Liver (tissue), 9 donors: ENCODE data around the gene HUS1. TPM values are rescaled to one million over a fixed set of nuclear protein-coding genes. Genes with fewer than 3 reads are reported as not detected.
A peak's percentile ranks its signal among the peaks of the same experiment; 100 is the strongest.

Experiments
- DNase-seq: peaks from one replicate; pipeline ENCODE4 v3.0.0-alpha.2; 2017; ENCODE audit warnings: low spot score
- H3K27ac ChIP-seq, 2 donors: one replicate each; pipeline ENCODE4 v1.7.0; 2013; ENCODE audit warnings: inconsistent platforms in 2 of 2, low read length in 2 of 2, control low read depth in 1 of 2, low read depth in 1 of 2, mild to moderate bottlenecking in 1 of 2
- H3K27me3 ChIP-seq, 4 donors: one replicate each; pipeline versions ENCODE4 v1.6.1 to v1.7.0; 2013; ENCODE audit warnings: low read length in 3 of 4, inconsistent platforms in 1 of 4, mild to moderate bottlenecking in 1 of 4, moderate library complexity in 1 of 4; ENCODE audit not compliant: control insufficient read depth in 4 of 4, insufficient read depth in 4 of 4
- H3K36me3 ChIP-seq, 4 donors: one replicate each; pipeline versions ENCODE4 v1.6.1 to v1.7.0; 2013; ENCODE audit warnings: low read length in 3 of 4, mild to moderate bottlenecking in 3 of 4, low read depth in 1 of 4, moderate library complexity in 1 of 4; ENCODE audit not compliant: control insufficient read depth in 4 of 4, insufficient read depth in 3 of 4
- H3K4me1 ChIP-seq, 4 donors: one replicate each; pipeline versions ENCODE4 v1.6.1 to v1.7.0; 2013; ENCODE audit warnings: low read length in 3 of 4, mild to moderate bottlenecking in 3 of 4, moderate library complexity in 1 of 4; ENCODE audit not compliant: control insufficient read depth in 4 of 4, insufficient read depth in 4 of 4
- H3K4me3 ChIP-seq, 3 donors: one replicate each; pipeline versions ENCODE4 v1.6.1 to v1.7.0; 2013; ENCODE audit warnings: low read length in 3 of 3, control low read depth in 1 of 3, low read depth in 1 of 3, mild to moderate bottlenecking in 1 of 3
- H3K9ac ChIP-seq, 2 donors: one replicate each; pipeline ENCODE4 v1.7.0; 2013; ENCODE audit warnings: low read length in 2 of 2, mild to moderate bottlenecking in 2 of 2, moderate library complexity in 2 of 2, control low read depth in 1 of 2, low read depth in 1 of 2
- H3K9me3 ChIP-seq, 4 donors: one replicate each; pipeline versions ENCODE4 v1.6.1 to v1.7.0; 2013; ENCODE audit warnings: low read length in 3 of 4; ENCODE audit not compliant: control insufficient read depth in 4 of 4
- ATF3 ChIP-seq: IDR thresholded peaks from 2 replicates; pipeline ENCODE4 v1.6.1; 2016; ENCODE audit warnings: antibody characterized with exemption
- CTCF ChIP-seq: fragments of 150-350 bp; IDR thresholded peaks from 2 replicates; pipeline ENCODE4 v1.5.1; 2017; ENCODE audit warnings: improper control_type of control experiment, low read depth, low read length; ENCODE audit not compliant: missing input control
- EGR1 ChIP-seq, 2 donors: IDR thresholded peaks; 2 replicates each; pipeline ENCODE4 v1.6.1; 2016 to 2018; ENCODE audit warnings: antibody characterized with exemption in 2 of 2, low read depth in 2 of 2
- FOXA1 ChIP-seq: IDR thresholded peaks from 2 replicates; pipeline ENCODE4 v1.6.1; 2016; ENCODE audit warnings: antibody characterized with exemption
- FOXA2 ChIP-seq: IDR thresholded peaks from 2 replicates; pipeline ENCODE4 v1.6.1; 2016; ENCODE audit warnings: antibody characterized with exemption
- GABPA ChIP-seq, 2 donors: IDR thresholded peaks in 1 of 2; conservative IDR thresholded peaks in 1 of 2; 2 replicates each; pipeline ENCODE4 v1.6.1; 2016; ENCODE audit warnings: antibody characterized with exemption in 2 of 2, mild to moderate bottlenecking in 1 of 2, moderate library complexity in 1 of 2
- HNF4A ChIP-seq, 2 donors: conservative IDR thresholded peaks; 2 replicates each; pipeline ENCODE4 v1.6.1; 2016; ENCODE audit warnings: antibody characterized with exemption in 2 of 2, mild to moderate bottlenecking in 2 of 2
- HNF4G ChIP-seq: IDR thresholded peaks from 2 replicates; pipeline ENCODE4 v1.6.1; 2016; ENCODE audit warnings: antibody characterized with exemption
- JUND ChIP-seq, 2 donors: IDR thresholded peaks; 2 replicates each; pipeline ENCODE4 v1.6.1; 2016; ENCODE audit warnings: antibody characterized with exemption in 2 of 2
- MAX ChIP-seq: IDR thresholded peaks from 2 replicates; pipeline ENCODE4 v1.6.1; 2016; ENCODE audit warnings: antibody characterized with exemption
- NR2F2 ChIP-seq: IDR thresholded peaks from 2 replicates; pipeline ENCODE4 v1.6.1; 2016; ENCODE audit warnings: antibody characterized with exemption
- RAD21 ChIP-seq, 2 donors: IDR thresholded peaks; 2 replicates each; pipeline ENCODE4 v1.6.1; 2016; ENCODE audit warnings: antibody characterized with exemption in 2 of 2, mild to moderate bottlenecking in 2 of 2
- REST ChIP-seq: IDR thresholded peaks from 2 replicates; pipeline ENCODE4 v1.6.1; 2016; ENCODE audit warnings: antibody characterized with exemption, mild to moderate bottlenecking
- RXRA ChIP-seq, 2 donors: IDR thresholded peaks; 2 replicates each; pipeline ENCODE4 v1.6.1; 2017 to 2018; ENCODE audit warnings: antibody characterized with exemption in 2 of 2, mild to moderate bottlenecking in 1 of 2
- SP1 ChIP-seq: IDR thresholded peaks from 2 replicates; pipeline ENCODE4 v1.6.1; 2018; ENCODE audit warnings: antibody characterized with exemption, mild to moderate bottlenecking
- TAF1 ChIP-seq: conservative IDR thresholded peaks from 2 replicates; pipeline ENCODE4 v1.6.1; 2016; ENCODE audit warnings: antibody characterized with exemption, mild to moderate bottlenecking
- YY1 ChIP-seq: IDR thresholded peaks from 2 replicates; pipeline ENCODE4 v1.6.1; 2016; ENCODE audit warnings: antibody characterized with exemption, mild to moderate bottlenecking
- ZBTB33 ChIP-seq: IDR thresholded peaks from 2 replicates; pipeline ENCODE4 v1.6.1; 2016; ENCODE audit warnings: antibody characterized with exemption
- WGBS: extraction: QIAGEN DNeasy Blood & Tissue Kit; methylation state at CpG from one replicate; pipeline ENCODE4 v1.1.7; 2013; 5-methylcytosine and 5-hydroxymethylcytosine counted together
- polyA plus RNA-seq, 2 donors: library from polyadenylated mRNA; stranded (reverse) in 1 of 2; unstranded in 1 of 2; fragments of 200-250 nt in 1 of 2; fragments of >200 nt in 1 of 2; fragmentation: Nextera tagmentation in 1 of 2; extraction: Ambion mirVana in 1 of 2; gene quantifications; one replicate each; pipeline versions ENCODE4 v1.2.1 to v1.2.3, GENCODE V29; 2013 to 2015
- total RNA-seq, 2 donors: library from RNA; depleted of rRNA; stranded (reverse); fragments of >200 nt; gene quantifications; one replicate each; pipeline ENCODE4 v1.2.3, GENCODE V29; 2014
- donor health status: healthy.
- donor health status: healthy.
- donor health status: healthy.
- donor health status: healthy.
- donor health status: healthy.

Gene HUS1
- total RNA-seq (10 to 100 TPM; 15.2 to 39.0 TPM), polyA plus RNA-seq (10 to 100 TPM in 1 of 2 donors, 1 to 10 TPM in 1; 9.2 to 21.6 TPM)

- Histone ChIP-seq H3K36me3 (peaks cover 10 to 31% (median 22%) of the 10 kb centered on the region in 4 donors), H3K9ac (peak within 1 kb of the TSS; percentile 70 to 71), H3K27me3 (no peaks in the 10 kb centered on the region), H3K4me1 (peaks cover 0 to 25% (median 16%) of the 10 kb centered on the region in 4 donors), H3K27ac (peak within 1 kb of the TSS; percentile 74 to 93), H3K4me3 (peak within 1 kb of the TSS; percentile 87 to 93 (median 90)), H3K9me3 (no peaks in the 10 kb centered on the region)
- DNase-seq, result peak; percentile 91
- TF ChIP-seq ATF3, result no peak
- TF ChIP-seq EGR1 (IDR thresholded peaks at IDR 0.05; ENCODE audit: low read depth in 2 of 2), result peak in 1 of 2 donors; percentile 68
- peak; percentile 75 for TF ChIP-seq TAF1
- TF ChIP-seq ZBTB33, result no peak
- TF ChIP-seq HNF4A (conservative IDR thresholded peaks at IDR 0.05), result peak; percentile 66 to 75
- TF ChIP-seq NR2F2, result peak; percentile 100
- TF ChIP-seq YY1, result peak; percentile 94
- no peak for TF ChIP-seq FOXA1
- TF ChIP-seq RXRA (IDR thresholded peaks at IDR 0.05), result peak; percentile 83 to 94
- peak; percentile 74 to 91 for TF ChIP-seq GABPA (IDR thresholded peaks at IDR 0.05 in 1 of 2, conservative IDR thresholded peaks at IDR 0.05 in 1 of 2)
- no peak for TF ChIP-seq FOXA2
- TF ChIP-seq REST, result peak; percentile 84
- TF ChIP-seq JUND (IDR thresholded peaks at IDR 0.05), result peak in 1 of 2 donors; percentile 24
- TF ChIP-seq HNF4G, result no peak
- peak; percentile 64 for TF ChIP-seq MAX
- TF ChIP-seq RAD21 (IDR thresholded peaks at IDR 0.05), result peak; percentile 30 to 62
- TF ChIP-seq SP1, result peak; percentile 83
- no peak for TF ChIP-seq CTCF
- WGBS, result 1% methylated on average over 62 of the region's 62 CpGs
Measured at GRCh38 chr7:47979145-47979831, at the start of gene HUS1. Gene HUS1 (minus strand): TSS chr7:47979615. CDS start chr7:47979519, 96 bp downstream.
